NCI-H2107 treated with DMSO at 0.1 percent for 48 hours (cell line): ENCODE results near the gene BCL2L12.
"Not testable (repeated sequence)": the region's sequence is repeated elsewhere in the genome, so short reads cannot be mapped to it uniquely, and the experiment has no call there.

Experiments used
- DNase-seq: peaks from one replicate; lab custom pipeline; 2025; ENCODE audit not compliant: unreplicated experiment; lab: John Stamatoyannopoulos, UW

Gene BCL2L12

DNA sequence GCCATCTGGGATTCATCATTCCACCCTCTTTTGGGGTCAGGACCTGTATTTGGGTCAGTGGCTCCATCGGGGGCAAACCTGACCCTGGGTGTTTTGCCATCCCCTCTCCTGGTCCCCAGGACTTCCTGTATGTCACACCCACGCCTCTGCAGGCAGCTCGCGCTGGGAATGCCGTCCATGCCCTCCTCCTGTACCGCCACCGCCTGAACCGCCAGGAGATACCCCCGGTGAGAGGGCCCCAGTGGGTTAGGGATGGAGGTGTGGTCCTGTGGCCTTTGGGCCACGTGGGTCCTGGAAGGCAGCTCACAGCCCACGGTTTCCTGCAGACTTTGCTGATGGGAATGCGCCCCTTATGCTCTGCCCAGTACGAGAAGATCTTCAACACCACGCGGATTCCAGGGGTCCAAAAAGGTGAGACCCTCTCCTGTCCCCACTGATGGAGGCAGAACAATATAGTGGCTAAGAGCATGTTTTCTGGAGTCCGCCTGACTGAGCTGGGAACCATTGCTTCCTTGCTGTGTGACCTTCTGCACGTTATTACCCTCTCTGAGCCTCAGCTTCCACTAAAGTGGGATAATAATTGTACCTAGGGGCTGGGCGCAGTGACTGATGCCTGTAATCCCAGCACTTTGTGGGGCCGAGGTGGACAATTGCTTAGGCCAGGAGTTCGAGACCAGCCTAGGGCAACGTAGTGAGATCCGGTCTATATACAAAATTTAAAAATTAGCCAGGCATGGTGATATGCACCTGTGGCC lies 39.3 kb downstream of the BCL2L12 start:
- no peak for DNase-seq

DNA sequence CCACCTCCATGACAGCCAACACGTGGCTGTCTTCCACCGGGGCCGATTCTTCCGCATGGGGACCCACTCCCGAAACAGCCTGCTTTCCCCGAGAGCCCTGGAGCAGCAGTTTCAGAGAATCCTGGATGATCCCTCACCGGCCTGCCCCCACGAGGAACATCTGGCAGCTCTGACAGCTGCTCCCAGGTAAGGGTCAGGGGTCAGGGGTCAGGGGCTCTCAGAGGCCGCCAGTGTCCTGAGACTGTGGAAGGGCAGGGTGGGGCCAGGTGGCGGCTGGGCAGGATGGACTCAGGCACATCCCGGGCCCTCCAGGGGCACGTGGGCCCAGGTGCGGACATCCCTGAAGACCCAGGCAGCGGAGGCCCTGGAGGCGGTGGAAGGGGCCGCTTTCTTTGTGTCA lies 40.2 kb downstream of the BCL2L12 start:
- DNase-seq = no peak

DNA sequence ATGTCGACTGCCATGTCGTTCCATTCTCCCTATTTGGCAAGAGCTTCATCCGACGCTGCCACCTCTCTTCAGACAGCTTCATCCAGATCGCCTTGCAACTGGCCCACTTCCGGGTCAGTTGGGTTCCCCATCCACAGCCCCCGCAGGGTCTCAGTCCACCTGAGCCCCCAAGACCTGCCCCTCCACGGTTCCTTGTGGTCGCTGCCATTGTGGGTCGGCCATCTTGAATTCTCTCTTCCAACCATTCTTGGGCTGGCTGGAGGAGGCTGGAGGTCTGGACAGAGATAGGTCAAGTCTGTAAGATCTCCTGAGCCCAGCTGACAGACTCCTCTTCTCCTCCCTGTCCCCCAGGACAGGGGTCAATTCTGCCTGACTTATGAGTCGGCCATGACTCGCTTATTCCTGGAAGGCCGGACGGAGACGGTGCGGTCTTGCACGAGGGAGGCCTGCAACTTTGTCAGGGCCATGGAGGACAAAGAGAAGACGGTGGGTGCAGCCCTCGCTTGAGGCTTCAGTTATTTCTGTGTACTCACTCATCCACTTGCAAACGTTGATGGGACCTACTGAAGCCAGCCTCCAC lies 44.7 kb downstream of the BCL2L12 start:
- no peak for DNase-seq

DNA sequence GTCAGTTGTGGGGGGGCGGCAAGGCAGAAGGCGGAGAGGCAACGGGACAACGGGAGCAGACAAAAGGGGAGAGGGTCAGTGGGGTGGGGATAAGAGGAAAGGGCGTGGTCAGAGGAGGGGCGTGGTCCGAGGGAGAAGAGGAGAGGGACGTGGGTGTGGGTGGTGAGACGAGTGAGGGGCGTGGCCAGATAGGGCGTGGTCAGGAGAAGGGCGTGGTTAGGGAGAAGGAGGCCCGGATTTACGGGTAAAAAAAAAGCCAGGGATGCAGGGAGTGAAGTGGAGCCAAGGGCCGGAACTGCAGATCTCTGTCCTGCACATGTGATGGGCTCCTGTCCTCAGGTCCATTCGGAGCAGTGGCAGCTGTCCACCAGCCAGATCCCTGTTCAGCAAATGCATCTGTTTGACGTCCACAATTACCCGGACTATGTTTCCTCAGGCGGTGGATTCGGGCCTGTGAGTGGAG lies 46.7 kb downstream of the BCL2L12 start:
- DNase-seq = no peak

DNA sequence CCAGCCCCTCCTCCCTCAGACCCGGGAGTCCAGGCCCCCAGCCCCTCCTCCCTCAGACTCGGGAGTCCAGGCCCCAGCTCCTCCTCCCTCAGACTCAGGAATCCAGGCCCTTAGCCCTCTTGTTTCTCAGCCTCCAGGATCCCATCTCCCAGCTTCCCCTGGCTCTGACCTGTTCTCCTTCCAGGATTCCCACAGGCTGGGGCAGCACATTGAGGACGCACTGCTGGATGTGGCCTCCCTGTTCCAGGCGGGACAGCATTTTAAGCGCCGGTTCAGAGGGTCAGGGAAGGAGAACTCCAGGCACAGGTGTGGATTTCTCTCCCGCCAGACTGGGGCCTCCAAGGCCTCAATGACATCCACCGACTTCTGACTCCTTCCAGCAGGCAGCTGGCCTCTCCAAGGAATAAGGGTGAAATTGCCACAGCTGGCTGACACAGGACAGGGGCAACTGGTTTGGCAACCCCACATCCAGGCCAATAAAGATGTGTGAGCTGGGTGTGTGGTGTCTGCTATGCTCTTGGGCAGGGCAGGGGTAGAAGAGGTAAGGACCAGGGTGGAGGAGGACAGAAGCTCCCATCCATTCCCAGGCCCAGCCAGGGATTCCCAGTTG lies 47.6 kb downstream of the BCL2L12 start:
- no peak for DNase-seq

DNA sequence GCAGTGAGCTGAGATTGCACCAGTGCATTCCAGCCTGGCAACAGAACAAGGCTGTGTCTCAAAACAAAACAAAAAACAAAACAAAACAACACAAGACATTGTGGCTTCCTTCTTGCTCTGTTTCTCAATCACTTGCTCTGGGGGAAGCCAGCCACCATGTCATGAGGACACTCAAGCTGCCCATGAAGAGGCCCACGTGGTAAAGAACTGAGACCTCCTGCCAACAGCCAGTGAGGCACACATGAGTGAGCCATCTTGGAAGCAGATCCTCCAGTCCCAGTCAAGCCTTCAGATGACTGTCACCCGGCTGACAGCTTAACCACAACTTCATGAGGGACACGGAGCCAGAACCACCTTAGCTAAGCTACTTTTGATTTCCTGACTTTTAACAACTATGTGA lies 50.4 kb downstream of the BCL2L12 start:
- DNase-seq = no peak

DNA sequence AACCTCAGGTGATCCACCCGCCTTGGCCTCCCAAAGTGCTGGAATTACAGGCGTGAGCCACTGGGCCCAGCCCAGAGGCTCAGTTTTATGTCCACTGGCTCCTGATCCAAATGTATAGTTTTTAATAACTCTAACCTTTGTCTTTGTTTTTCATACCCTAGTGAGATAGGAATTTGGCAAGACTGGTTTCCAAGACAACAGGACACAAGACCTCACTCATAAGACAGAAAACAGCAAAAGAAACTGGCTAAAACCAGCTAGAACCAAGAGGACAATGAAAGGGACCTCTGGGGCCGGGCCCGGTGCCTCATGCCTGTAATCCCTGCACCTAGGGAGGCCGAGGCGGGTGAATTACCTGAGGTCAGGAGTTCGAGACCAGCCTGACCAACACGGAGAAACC lies 52.8 kb downstream of the BCL2L12 start:
- no peak for DNase-seq

DNA sequence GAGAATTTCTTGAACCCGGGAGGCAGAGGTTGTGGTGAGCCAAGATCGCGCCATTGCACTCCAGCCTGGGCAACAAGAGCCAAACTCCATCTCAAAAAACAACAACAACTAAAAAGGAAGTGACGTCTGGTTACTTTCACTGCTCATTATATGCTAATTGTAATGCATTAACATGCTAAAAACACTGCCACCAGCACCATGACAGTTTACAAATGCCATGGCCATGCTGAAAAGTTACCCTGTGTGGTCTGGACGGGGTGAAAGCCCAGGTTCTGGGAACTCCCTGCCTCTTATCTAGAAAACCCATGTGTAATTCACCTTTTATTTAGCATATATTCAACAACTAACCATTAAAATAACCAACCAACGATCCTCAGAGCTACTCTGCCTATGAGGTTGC lies 53.3 kb downstream of the BCL2L12 start:
- no peak for DNase-seq

DNA sequence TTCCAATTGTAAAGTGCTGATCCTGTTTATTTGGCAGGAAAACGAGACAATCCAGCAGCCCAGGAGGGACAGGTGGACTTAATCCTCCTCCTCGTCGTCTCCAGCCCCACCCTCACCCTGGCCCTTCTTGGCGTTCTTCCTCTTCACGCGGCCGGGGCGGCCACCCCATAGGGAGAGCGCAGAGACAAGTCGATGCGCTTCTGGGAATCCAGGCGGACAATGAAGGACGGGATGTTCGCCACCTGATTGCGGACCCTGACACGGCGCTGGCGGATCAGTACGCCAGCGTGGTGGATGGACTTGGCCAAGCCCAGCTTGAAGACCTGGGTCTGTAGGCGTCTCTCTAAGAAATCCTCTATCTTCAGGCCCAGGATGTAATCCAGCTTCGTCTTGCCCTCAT lies 53.7 kb downstream of the BCL2L12 start:
- not testable (repeated sequence) for DNase-seq
